IPS-18a (cell line): Measurements from ENCODE around the gene HAUS2.

Experiments
- H3K27ac ChIP-seq: one replicate; pipeline ENCODE4 v1.5.1; 2013; ENCODE audit warnings: low read length
- H3K27me3 ChIP-seq: one replicate; pipeline ENCODE4 v1.6.1; 2013; ENCODE audit warnings: mild to moderate bottlenecking, low read length; ENCODE audit not compliant: control insufficient read depth, insufficient read depth
- H3K36me3 ChIP-seq: one replicate; pipeline ENCODE4 v1.6.1; 2013; ENCODE audit warnings: low read depth, low read length; ENCODE audit not compliant: control insufficient read depth
- H3K4me1 ChIP-seq: one replicate; pipeline ENCODE4 v1.6.1; 2013; ENCODE audit warnings: low read depth, low read length; ENCODE audit not compliant: control insufficient read depth
- H3K4me3 ChIP-seq: one replicate; pipeline ENCODE4 v1.5.1; 2013; ENCODE audit warnings: low read length
- H3K9ac ChIP-seq: one replicate; pipeline ENCODE4 v1.6.1; 2013; ENCODE audit warnings: mild to moderate bottlenecking, low read length, moderate library complexity
- H3K9me3 ChIP-seq: one replicate; pipeline ENCODE4 v1.6.1; 2013; ENCODE audit warnings: low read depth, low read length; ENCODE audit not compliant: control insufficient read depth

Gene HAUS2

GRCh38 chr15:42548249-42549031, at the start of gene HAUS2, which contains the start of gene LRRC57:
TSS of gene HAUS2 (plus strand) at chr15:42548838. CDS start at chr15:42548873, 35 bp downstream.
TSS of gene LRRC57 (minus strand) at chr15:42548793. CDS start at chr15:42548434, 359 bp downstream.
- Histone ChIP-seq H3K9ac (peak within 1 kb of the TSS; percentile 78), H3K4me3 (peak within 1 kb of the TSS; percentile 82), H3K36me3 (peaks cover 9% of the 10 kb centered on the region), H3K9me3 (no peaks in the 10 kb centered on the region), H3K27ac (peak within 1 kb of the TSS; percentile 90), H3K4me1 (peaks cover 8% of the 10 kb centered on the region), H3K27me3 (no peaks in the 10 kb centered on the region)

- Histone ChIP-seq H3K27ac (no peak overlapping the region), H3K9me3 (no peaks in the 10 kb centered on the region), H3K4me3 (no peak overlapping the region), H3K9ac (no peak overlapping the region), H3K27me3 (no peaks in the 10 kb centered on the region), H3K36me3 (no peaks in the 10 kb centered on the region), H3K4me1 (peaks cover 6% of the 10 kb centered on the region)
Observed at GRCh38 chr15:42499858-42500609, 48.6 kb upstream of the HAUS2 start.

GRCh38 chr15:42502477-42502876, 46.2 kb upstream of the HAUS2 start:
- no peak overlapping the region for H3K4me3 ChIP-seq
- no peak overlapping the region for H3K9ac ChIP-seq
- H3K27ac ChIP-seq = no peak overlapping the region
- H3K36me3 ChIP-seq = no peaks in the 10 kb centered on the region
- peaks cover 6% of the 10 kb centered on the region for H3K4me1 ChIP-seq
- H3K27me3 ChIP-seq = no peaks in the 10 kb centered on the region
- no peaks in the 10 kb centered on the region for H3K9me3 ChIP-seq

- no peak overlapping the region for H3K4me3 ChIP-seq
- H3K27me3 ChIP-seq = no peaks in the 10 kb centered on the region
- no peaks in the 10 kb centered on the region for H3K9me3 ChIP-seq
- no peaks in the 10 kb centered on the region for H3K36me3 ChIP-seq
- H3K27ac ChIP-seq = no peak overlapping the region
- H3K4me1 ChIP-seq = peaks cover 6% of the 10 kb centered on the region
- H3K9ac ChIP-seq = no peak overlapping the region
Observed at GRCh38 chr15:42503825-42504224, 44.8 kb upstream of the HAUS2 start.

DNA sequence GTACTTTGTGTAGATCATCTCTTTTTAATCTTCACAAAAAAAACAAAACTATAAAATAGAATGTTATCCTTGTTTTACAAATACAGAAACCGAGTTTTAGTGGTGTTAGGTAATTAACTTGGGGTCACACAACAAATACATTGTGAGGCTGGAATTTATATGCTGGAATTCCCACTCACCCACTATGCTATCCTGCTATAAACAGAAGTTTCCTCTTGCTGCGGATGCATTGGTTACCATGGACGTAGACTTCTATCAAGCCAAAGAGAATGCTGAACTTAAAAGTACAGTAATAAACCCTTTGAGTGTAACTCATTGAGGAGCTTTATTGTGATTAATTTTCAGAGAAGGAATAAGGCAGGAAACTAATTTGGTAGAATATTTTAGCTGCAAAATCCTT, 44.0 kb upstream of the HAUS2 start:
- Histone ChIP-seq H3K4me3 (no peak overlapping the region), H3K9ac (no peak overlapping the region), H3K27ac (no peak overlapping the region), H3K36me3 (no peaks in the 10 kb centered on the region), H3K27me3 (no peaks in the 10 kb centered on the region), H3K9me3 (no peaks in the 10 kb centered on the region), H3K4me1 (peaks cover 6% of the 10 kb centered on the region)

DNA sequence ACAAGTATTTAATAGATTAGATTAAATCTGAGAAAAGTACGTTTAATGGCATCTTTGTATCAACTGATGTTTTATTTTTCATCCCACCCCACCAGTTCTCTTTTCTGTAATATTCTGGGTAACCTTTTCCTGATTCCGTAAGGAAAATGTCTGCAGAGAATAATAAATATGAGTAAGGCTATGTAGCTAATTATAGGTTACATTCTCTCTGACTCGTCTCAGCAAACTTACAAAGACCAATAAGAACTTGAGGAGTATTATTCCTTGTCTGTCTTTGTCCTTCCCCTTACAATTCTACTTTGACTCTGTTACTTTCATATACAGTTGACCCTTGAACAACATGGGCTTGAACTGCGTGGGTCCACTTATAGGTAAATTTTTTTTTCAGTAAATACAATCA, 41.1 kb upstream of the HAUS2 start:
- no peak overlapping the region for H3K27ac ChIP-seq
- no peaks in the 10 kb centered on the region for H3K36me3 ChIP-seq
- H3K9ac ChIP-seq = no peak overlapping the region
- no peaks in the 10 kb centered on the region for H3K9me3 ChIP-seq
- no peaks in the 10 kb centered on the region for H3K27me3 ChIP-seq
- no peak overlapping the region for H3K4me3 ChIP-seq
- no peaks in the 10 kb centered on the region for H3K4me1 ChIP-seq

- H3K36me3 ChIP-seq = peaks cover 7% of the 10 kb centered on the region
- no peaks in the 10 kb centered on the region for H3K9me3 ChIP-seq
- H3K4me3 ChIP-seq = no peak overlapping the region
- H3K9ac ChIP-seq = no peak overlapping the region
- H3K27ac ChIP-seq = no peak overlapping the region
- no peaks in the 10 kb centered on the region for H3K4me1 ChIP-seq
- no peaks in the 10 kb centered on the region for H3K27me3 ChIP-seq
Observed at GRCh38 chr15:42508263-42508690, 40.4 kb upstream of the HAUS2 start.

DNA sequence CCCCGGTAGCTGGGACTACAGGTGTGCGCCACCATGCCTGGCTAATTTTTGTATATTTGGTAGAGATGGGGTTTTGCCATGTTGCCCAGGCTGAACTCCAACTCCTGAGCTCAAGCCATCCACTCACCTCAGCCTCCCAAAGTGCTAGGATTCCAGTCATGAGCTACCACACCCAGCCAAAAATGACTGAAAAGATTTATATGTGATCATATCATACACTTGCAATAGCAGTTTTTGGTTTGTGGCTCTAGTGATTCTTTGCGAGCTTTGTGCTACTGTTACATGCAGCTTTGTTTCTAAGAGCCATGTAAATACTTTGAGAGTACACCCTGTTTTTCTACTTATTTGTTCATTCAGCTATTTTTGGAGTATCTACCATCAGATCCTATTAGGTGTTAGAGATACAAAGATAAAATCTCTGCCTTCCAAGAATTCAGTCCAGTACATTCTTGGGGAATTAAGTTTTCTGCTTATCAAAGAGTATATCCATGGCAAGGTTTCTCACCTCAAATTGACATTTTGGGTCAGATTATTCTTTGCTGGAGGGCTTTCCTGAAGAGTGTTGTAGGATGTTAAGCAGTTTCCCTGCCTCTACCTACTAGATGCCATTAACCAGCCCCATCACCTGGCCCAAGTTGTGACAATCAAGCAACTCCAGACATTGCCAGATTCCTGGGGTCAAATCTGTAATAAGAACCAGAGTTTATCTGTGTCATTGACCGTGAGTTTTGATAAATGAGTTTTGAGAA, 38.2 kb upstream of the HAUS2 start:
- Histone ChIP-seq H3K9ac (no peak overlapping the region), H3K9me3 (no peaks in the 10 kb centered on the region), H3K4me3 (no peak overlapping the region), H3K27me3 (no peaks in the 10 kb centered on the region), H3K27ac (no peak overlapping the region), H3K4me1 (no peaks in the 10 kb centered on the region), H3K36me3 (peaks cover 16% of the 10 kb centered on the region)

GRCh38 chr15:42511007-42511391, 37.6 kb upstream of the HAUS2 start:
- Histone ChIP-seq H3K9me3 (no peaks in the 10 kb centered on the region), H3K4me1 (no peaks in the 10 kb centered on the region), H3K4me3 (no peak overlapping the region), H3K36me3 (peaks cover 16% of the 10 kb centered on the region), H3K27me3 (no peaks in the 10 kb centered on the region), H3K9ac (no peak overlapping the region), H3K27ac (no peak overlapping the region)

DNA sequence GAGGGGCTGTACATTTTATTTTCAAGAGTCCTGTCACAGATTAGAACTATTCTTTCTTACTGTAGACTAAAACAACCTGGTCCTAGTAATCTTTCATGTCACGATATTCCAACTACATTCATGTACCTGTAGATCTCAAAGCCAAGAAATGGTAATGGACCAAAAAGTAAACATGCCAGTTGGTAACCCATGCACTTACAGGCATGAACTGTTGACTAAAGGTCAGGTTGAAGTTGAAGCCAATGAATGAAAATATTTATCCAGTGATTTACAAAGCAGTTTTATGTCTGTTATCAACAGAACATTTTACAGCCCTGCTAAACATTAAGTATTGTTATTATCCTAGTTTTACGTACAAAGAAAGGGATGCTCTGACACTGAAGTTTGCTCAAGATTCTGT, 25.3 kb upstream of the HAUS2 start:
- H3K4me1 ChIP-seq = no peaks in the 10 kb centered on the region
- H3K4me3 ChIP-seq = no peak overlapping the region
- H3K27me3 ChIP-seq = no peaks in the 10 kb centered on the region
- H3K9ac ChIP-seq = no peak overlapping the region
- H3K36me3 ChIP-seq = peaks cover 10% of the 10 kb centered on the region
- no peak overlapping the region for H3K27ac ChIP-seq
- no peaks in the 10 kb centered on the region for H3K9me3 ChIP-seq

DNA sequence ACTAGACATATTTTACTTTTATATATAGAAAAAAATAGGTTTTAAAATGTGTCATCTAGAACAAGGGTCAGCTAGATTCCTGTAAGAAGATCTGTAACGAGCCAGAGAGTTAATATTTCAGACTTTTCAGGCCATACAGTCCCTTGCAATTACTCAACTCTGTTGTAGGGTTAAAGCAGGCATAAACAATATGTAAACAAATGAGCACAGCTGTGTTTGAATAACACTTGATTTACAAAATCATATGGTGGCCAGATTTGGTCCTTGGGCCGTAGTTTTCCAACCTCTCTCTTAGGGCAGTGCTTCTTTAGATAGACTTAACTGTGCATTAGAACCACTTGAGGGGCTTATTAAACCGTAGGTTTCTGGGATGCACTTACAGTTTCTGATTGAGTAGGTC, 19.7 kb upstream of the HAUS2 start:
- no peaks in the 10 kb centered on the region for H3K27me3 ChIP-seq
- H3K9ac ChIP-seq = no peak overlapping the region
- H3K4me1 ChIP-seq = no peaks in the 10 kb centered on the region
- no peaks in the 10 kb centered on the region for H3K9me3 ChIP-seq
- no peak overlapping the region for H3K27ac ChIP-seq
- no peak overlapping the region for H3K4me3 ChIP-seq
- H3K36me3 ChIP-seq = peaks cover 25% of the 10 kb centered on the region
